ENCODE measurements around the gene ZNF436. TPM values are rescaled to one million over a fixed set of nuclear protein-coding genes. Genes with fewer than 3 reads are reported as not detected.

Gene ZNF436
- total RNA-seq, 1 donor from 2014 or later = 15.4 TPM

DNA sequence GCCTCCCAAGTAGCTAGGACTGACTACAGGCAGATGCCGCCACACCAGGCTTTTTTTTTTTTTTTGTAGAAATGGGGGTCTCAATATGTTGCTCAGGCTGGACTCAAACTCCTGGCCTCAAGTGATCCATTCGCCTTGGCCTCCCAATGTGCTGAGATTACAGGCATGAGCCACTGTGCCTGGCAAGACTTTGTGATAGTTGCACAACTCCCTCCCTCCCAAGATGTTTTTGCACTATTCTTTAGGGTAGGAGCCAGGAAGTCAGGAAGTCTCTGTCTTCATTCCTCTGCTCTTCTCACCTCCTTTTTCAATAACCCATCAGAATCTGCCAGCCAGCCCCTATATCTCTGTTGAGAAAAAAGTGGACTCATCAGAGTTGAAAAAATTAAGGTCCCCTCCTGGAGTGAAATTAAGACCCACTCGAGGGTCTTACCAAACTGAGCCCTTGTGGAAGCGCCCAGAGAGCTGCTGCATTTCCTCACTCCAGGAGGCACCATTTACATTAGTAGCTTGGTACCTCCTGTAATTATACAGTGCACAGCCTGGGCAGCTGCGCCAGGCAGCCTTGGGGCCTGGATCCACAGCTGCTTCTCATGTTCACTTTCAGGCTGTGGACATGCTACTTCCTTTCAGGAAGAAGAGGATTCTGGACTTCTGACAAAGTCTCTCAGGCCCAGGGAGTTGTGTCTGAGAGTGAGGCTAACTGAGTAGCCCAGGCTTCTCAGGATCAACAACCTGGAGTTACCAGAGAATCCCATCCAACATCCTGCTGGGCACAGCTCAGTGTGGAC is 30.9 kb upstream of the ZNF436 start:
- Mint-ChIP-seq H3K27me3 (ENCODE audit: insufficient read depth, low read depth) (peaks cover 7% of the 10 kb centered on the region), H3K9me3 (no peaks in the 10 kb centered on the region), H3K4me3 (peak overlapping the region; percentile 19), H3K27ac (no peak overlapping the region), H3K4me1 (peaks cover 26% of the 10 kb centered on the region), H3K36me3 (peaks cover 5% of the 10 kb centered on the region)
- Histone ChIP-seq H3K4me2 (no peak overlapping the region), H3F3A (ENCODE audit: low read depth) (peaks cover 5% of the 10 kb centered on the region), H3K79me2 (ENCODE audit: low read depth) (no peaks in the 10 kb centered on the region), H4K20me1 (ENCODE audit: low read depth) (no peaks in the 10 kb centered on the region), H3K36me3 (no peaks in the 10 kb centered on the region), H2AFZ (replicated peaks) (no peak overlapping the region), H3K9ac (no peak overlapping the region), H3K4me1 (peaks cover under 1% of the 10 kb centered on the region), H3K9me3 (ENCODE audit: low read depth) (no peaks in the 10 kb centered on the region), H3K27me3 (peaks cover 98% of the 10 kb centered on the region), H3K4me3 (no peak overlapping the region), H3K27ac (no peak overlapping the region)
- no peak for DNase-seq (ENCODE audit: low spot score)
- TF ChIP-seq EZH2phosphoT487 (IDR thresholded peaks at IDR 0.05) = no peak
- TF ChIP-seq, protein P1, sequence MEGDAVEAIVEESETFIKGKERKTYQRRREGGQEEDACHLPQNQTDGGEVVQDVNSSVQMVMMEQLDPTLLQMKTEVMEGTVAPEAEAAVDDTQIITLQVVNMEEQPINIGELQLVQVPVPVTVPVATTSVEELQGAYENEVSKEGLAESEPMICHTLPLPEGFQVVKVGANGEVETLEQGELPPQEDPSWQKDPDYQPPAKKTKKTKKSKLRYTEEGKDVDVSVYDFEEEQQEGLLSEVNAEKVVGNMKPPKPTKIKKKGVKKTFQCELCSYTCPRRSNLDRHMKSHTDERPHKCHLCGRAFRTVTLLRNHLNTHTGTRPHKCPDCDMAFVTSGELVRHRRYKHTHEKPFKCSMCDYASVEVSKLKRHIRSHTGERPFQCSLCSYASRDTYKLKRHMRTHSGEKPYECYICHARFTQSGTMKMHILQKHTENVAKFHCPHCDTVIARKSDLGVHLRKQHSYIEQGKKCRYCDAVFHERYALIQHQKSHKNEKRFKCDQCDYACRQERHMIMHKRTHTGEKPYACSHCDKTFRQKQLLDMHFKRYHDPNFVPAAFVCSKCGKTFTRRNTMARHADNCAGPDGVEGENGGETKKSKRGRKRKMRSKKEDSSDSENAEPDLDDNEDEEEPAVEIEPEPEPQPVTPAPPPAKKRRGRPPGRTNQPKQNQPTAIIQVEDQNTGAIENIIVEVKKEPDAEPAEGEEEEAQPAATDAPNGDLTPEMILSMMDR (IDR thresholded peaks at IDR 0.05) = no peak
- no peak for TF ChIP-seq EZH2 (IDR thresholded peaks at IDR 0.05)

DNA sequence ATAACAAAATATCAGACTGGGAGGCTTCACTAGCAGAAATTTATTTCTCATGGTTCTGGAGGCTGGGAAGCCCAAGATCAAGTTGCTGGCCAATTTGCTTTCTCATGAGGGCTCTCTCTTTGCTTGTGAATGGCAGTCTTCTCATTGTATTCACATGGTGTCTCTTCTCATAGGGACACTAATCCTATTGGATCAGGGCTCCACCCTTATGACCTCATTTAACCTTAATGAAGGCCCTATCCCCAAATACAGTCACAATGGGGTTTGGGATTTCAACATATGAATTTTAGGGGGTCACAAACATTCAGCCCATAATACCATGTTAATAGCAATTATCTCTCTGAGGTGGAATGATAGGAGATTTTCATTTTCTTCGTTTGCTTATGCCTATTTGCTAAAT is 29.6 kb upstream of the ZNF436 start:
- H3K4me1 Mint-ChIP-seq = peaks cover 38% of the 10 kb centered on the region
- Histone ChIP-seq H3K27ac (no peak overlapping the region), H3K4me2 (no peak overlapping the region), H4K20me1 (ENCODE audit: low read depth) (no peaks in the 10 kb centered on the region), H3K4me3 (no peak overlapping the region), H3K27me3 (peaks cover 98% of the 10 kb centered on the region), H2AFZ (replicated peaks) (no peak overlapping the region), H3K36me3 (no peaks in the 10 kb centered on the region), H3K9ac (no peak overlapping the region), H3K9me3 (ENCODE audit: low read depth) (no peaks in the 10 kb centered on the region), H3K4me1 (peaks cover 8% of the 10 kb centered on the region), H3K79me2 (ENCODE audit: low read depth) (no peaks in the 10 kb centered on the region), H3F3A (ENCODE audit: low read depth) (peaks cover 14% of the 10 kb centered on the region)
- no peak overlapping the region for H3K27ac Mint-ChIP-seq
- DNase-seq (ENCODE audit: low spot score) = no peak
- H3K9me3 Mint-ChIP-seq = no peaks in the 10 kb centered on the region
- TF ChIP-seq EZH2phosphoT487 (IDR thresholded peaks at IDR 0.05) (no peak), EZH2 (IDR thresholded peaks at IDR 0.05) (no peak)
- TF ChIP-seq, protein P1 (IDR thresholded peaks at IDR 0.05) = no peak
- no peak overlapping the region for H3K4me3 Mint-ChIP-seq
- peaks cover 7% of the 10 kb centered on the region for H3K27me3 Mint-ChIP-seq (ENCODE audit: insufficient read depth, low read depth)
- peaks cover 5% of the 10 kb centered on the region for H3K36me3 Mint-ChIP-seq

DNA sequence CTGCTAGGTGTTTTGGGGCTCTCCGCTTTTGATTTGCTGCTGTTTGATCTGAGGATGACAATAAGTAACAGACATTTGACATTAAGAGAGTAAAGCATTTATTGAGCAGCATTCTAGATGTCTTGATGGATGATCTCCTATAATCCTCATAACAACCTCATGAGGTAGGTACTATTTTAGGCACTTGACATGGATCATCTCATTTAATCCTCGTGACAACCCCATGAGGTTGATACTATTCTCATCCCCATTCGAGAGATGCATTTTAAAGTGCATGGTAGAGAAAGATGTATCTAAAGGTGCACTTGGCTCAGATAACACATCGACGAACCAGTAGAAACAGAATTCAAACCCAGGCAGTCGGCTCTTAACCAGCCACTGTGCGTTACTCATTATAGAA is 28.3 kb upstream of the ZNF436 start:
- H3K27me3 Mint-ChIP-seq (ENCODE audit: insufficient read depth, low read depth) = peaks cover 10% of the 10 kb centered on the region
- no peak overlapping the region for H3K4me3 Mint-ChIP-seq
- Histone ChIP-seq H3K4me2 (no peak overlapping the region), H3K79me2 (ENCODE audit: low read depth) (no peaks in the 10 kb centered on the region), H3K9ac (no peak overlapping the region), H3K36me3 (no peaks in the 10 kb centered on the region), H3F3A (ENCODE audit: low read depth) (peaks cover 14% of the 10 kb centered on the region), H3K27ac (no peak overlapping the region), H3K4me1 (peaks cover 8% of the 10 kb centered on the region), H3K4me3 (no peak overlapping the region), H4K20me1 (ENCODE audit: low read depth) (no peaks in the 10 kb centered on the region), H2AFZ (replicated peaks) (no peak overlapping the region), H3K9me3 (ENCODE audit: low read depth) (no peaks in the 10 kb centered on the region), H3K27me3 (peaks cover 100% of the 10 kb centered on the region)
- H3K4me1 Mint-ChIP-seq = peaks cover 29% of the 10 kb centered on the region
- peaks cover 5% of the 10 kb centered on the region for H3K36me3 Mint-ChIP-seq
- TF ChIP-seq EZH2 (IDR thresholded peaks at IDR 0.05) (no peak), EZH2phosphoT487 (IDR thresholded peaks at IDR 0.05) (no peak)
- TF ChIP-seq, protein P1 (IDR thresholded peaks at IDR 0.05) = no peak
- no peak overlapping the region for H3K27ac Mint-ChIP-seq
- DNase-seq (ENCODE audit: low spot score) = no peak
- H3K9me3 Mint-ChIP-seq = peaks cover 3% of the 10 kb centered on the region
